Muscle of back (tissue), 10 donors: ENCODE measurements around the gene TSPO. TPM values are rescaled to one million over a fixed set of nuclear protein-coding genes. Genes with fewer than 3 reads are reported as not detected.

Experiments used
- polyA plus RNA-seq, 10 donors: library from polyadenylated mRNA; unstranded; fragments of 120-200 nt; gene quantifications; one replicate each; pipeline ENCODE4 v1.2.1, GENCODE V29; 2013; ENCODE audit not compliant: insufficient read length in 10 of 10

The TSPO gene
- polyA plus RNA-seq, 10 donors = 38.7 to 80.9 (median 53.9) TPM

Other genes with a start within 250 kb of the TSPO start
- 10 to 100 TPM; 23.7 to 35.8 (median 29.1) TPM for gene PACSIN2, start 136.4 kb upstream of the TSPO start, polyA plus RNA-seq
- gene TTLL1, start 62.2 kb upstream of the TSPO start, polyA plus RNA-seq = 10 to 100 TPM in 3 of 10 donors, 1 to 10 TPM in 7; 8.6 to 11.2 (median 9.1) TPM
- under 1 TPM in 6 of 10 donors, not detected in 4; 0.25 to 0.66 (median 0.31) TPM for gene BIK, start 40.8 kb upstream of the TSPO start, polyA plus RNA-seq
- gene MCAT, start 8.2 kb upstream of the TSPO start, polyA plus RNA-seq = 10 to 100 TPM in 5 of 10 donors, 1 to 10 TPM in 5; 6.8 to 12.4 (median 10.2) TPM
- gene TTLL12, start 35.6 kb downstream of the TSPO start, polyA plus RNA-seq = 10 to 100 TPM; 11.6 to 19.1 (median 13.6) TPM
- gene SCUBE1, start 191.8 kb downstream of the TSPO start, polyA plus RNA-seq = 1 to 10 TPM in 2 of 10 donors, under 1 TPM in 8; 0.20 to 1.1 (median 0.49) TPM